Measurements from ENCODE around the gene NBL1. TPM values are rescaled to one million over a fixed set of nuclear protein-coding genes. Genes with fewer than 3 reads are reported as not detected.

NBL1 gene
- total and polyA plus RNA-seq, 10 of the 15 experiments (the other 5 are each of a cell fraction or from before 2014, with no cell fraction given) = 0.13 to 2.4 (median 0.81) TPM; not detected in 1

DNA sequence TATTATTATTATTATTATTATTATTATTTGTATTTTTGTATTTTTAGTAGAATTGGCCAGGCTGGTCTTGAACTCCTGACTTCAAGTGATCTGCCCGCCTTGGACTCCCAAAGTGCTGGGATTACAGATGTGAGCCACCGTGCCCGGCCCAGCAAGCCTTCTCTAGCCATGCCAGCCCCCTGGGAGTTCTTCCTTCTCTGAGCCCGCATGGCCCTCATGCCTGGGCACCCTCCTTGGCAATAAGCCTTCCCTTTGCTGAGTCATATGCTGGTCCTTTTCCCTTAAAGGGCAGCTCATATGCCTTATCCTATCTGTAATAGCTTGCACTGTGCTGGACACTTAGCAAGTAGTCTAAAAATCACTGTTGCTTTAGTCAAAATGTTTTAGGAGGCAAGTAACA is 8.5 kb upstream of the NBL1 start:
- ATAC-seq (no peak), DNase-seq (ENCODE audit: low read depth, low spot score) (no peak), FAIRE-seq (no peak)
- no peak overlapping the region for H3K9ac ChIP-seq (ENCODE audit: control insufficient read depth, insufficient read depth, low read length)
- H3K27me3 ChIP-seq (replicated peaks in 1 of 2; ENCODE audit: control insufficient read depth in 2 of 2, insufficient read depth in 2 of 2, low read length in 1 of 2) = no peaks in the 10 kb centered on the region; a peak in 1 of 4 replicates
- TF ChIP-seq EED (IDR thresholded peaks at IDR 0.05; ENCODE audit: low read depth) (no peak), TCF7 (IDR thresholded peaks at IDR 0.05; ENCODE audit: borderline replicate concordance) (no peak), SMC3 (IDR thresholded peaks at IDR 0.05; ENCODE audit: borderline replicate concordance, low read length) (no peak), BCL11A (IDR thresholded peaks at IDR 0.05; ENCODE audit: low read depth, low read length) (no peak), TCF12 (IDR thresholded peaks at IDR 0.05; ENCODE audit: low read depth, low read length) (no peak), CREB1 (IDR thresholded peaks at IDR 0.05; ENCODE audit: low read depth) (no peak), ZNF207 (IDR thresholded peaks at IDR 0.05; ENCODE audit: borderline replicate concordance) (no peak), FOXM1 (IDR thresholded peaks at IDR 0.05; ENCODE audit: low read depth, low read length) (no peak), WRNIP1 (IDR thresholded peaks at IDR 0.05; ENCODE audit: borderline replicate concordance, low read depth, low read length) (no peak), MYB (IDR thresholded peaks at IDR 0.05; ENCODE audit: borderline replicate concordance, low read depth, low read length) (no peak), ESRRA (IDR thresholded peaks at IDR 0.05; ENCODE audit: low read length) (no peak), PAX5 (IDR thresholded peaks at IDR 0.05; ENCODE audit: borderline replicate concordance, low read depth, low read length) (no peak), GATAD2B (conservative IDR thresholded peaks at IDR 0.05; ENCODE audit: low read depth) (no peak), SUPT20H (IDR thresholded peaks at IDR 0.05; ENCODE audit: borderline replicate concordance, control insufficient read depth, low read depth, low read length) (no peak), CBX3 (IDR thresholded peaks at IDR 0.05; ENCODE audit: borderline replicate concordance, low read depth) (no peak), ZNF384 (IDR thresholded peaks at IDR 0.05; ENCODE audit: borderline replicate concordance, low read depth, low read length) (no peak), ZNF687 (IDR thresholded peaks at IDR 0.05) (no peak)
- TF ChIP-seq, protein P1, sequence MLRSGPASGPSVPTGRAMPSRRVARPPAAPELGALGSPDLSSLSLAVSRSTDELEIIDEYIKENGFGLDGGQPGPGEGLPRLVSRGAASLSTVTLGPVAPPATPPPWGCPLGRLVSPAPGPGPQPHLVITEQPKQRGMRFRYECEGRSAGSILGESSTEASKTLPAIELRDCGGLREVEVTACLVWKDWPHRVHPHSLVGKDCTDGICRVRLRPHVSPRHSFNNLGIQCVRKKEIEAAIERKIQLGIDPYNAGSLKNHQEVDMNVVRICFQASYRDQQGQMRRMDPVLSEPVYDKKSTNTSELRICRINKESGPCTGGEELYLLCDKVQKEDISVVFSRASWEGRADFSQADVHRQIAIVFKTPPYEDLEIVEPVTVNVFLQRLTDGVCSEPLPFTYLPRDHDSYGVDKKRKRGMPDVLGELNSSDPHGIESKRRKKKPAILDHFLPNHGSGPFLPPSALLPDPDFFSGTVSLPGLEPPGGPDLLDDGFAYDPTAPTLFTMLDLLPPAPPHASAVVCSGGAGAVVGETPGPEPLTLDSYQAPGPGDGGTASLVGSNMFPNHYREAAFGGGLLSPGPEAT (IDR thresholded peaks at IDR 0.05; ENCODE audit: low read depth) = no peak
- TF ChIP-seq, protein P2, sequence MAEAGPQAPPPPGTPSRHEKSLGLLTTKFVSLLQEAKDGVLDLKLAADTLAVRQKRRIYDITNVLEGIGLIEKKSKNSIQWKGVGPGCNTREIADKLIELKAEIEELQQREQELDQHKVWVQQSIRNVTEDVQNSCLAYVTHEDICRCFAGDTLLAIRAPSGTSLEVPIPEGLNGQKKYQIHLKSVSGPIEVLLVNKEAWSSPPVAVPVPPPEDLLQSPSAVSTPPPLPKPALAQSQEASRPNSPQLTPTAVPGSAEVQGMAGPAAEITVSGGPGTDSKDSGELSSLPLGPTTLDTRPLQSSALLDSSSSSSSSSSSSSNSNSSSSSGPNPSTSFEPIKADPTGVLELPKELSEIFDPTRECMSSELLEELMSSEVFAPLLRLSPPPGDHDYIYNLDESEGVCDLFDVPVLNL (IDR thresholded peaks at IDR 0.05; ENCODE audit: low read depth, low read length) = no peak
- H3K4me3 ChIP-seq = no peak overlapping the region
- 72% methylated on average over 4 of the region's 4 CpGs for WGBS (ENCODE audit: insufficient coverage, insufficient replicate concordance, low lambda C conversion rate, missing lambda C conversion rate)
- H4K20me1 ChIP-seq (ENCODE audit: control insufficient read depth, insufficient read depth) = no peaks in the 10 kb centered on the region
- H2AFZ ChIP-seq (ENCODE audit: control insufficient read depth, low read depth, low read length) = no peak overlapping the region
- H3K4me1 ChIP-seq (ENCODE audit: control insufficient read depth, insufficient read depth, low read length) = no peaks in the 10 kb centered on the region
- H3K79me2 ChIP-seq (ENCODE audit: control insufficient read depth, insufficient read depth, low read length) = no peaks in the 10 kb centered on the region
- ChIA-PET POLR2A (no interaction called here), RAD21 (ENCODE audit: unreplicated experiment) (interaction anchor here (1.0 kb wide), 1 partner anchor 15 kb away, joined by 3 read pairs; no protein-coding TSS in a partner anchor), CTCF (interaction anchor here (0.8 kb wide), 1 partner anchor 15 kb away, joined by 3 read pairs; no protein-coding TSS in a partner anchor), SMC1A (ENCODE audit: uncharacterized antibody, unreplicated experiment) (interaction anchor here (1.6 kb wide), 1 partner anchor 15 kb away, joined by 3 read pairs; no protein-coding TSS in a partner anchor)
- no peaks in the 10 kb centered on the region for H3K9me3 ChIP-seq (replicated peaks; ENCODE audit: control insufficient read depth, insufficient read depth, low read length)
- H3K4me2 ChIP-seq (ENCODE audit: control insufficient read depth, insufficient read depth) = no peak overlapping the region
- in situ Hi-C loops (cut with MboI) = no loop called here
- intact Hi-C loops (cut with micrococcal nuclease; ENCODE audit: unreplicated experiment) = no loop called here
- H3K27ac ChIP-seq (ENCODE audit: control insufficient read depth, insufficient read depth) = no peak overlapping the region
- no TSS peak for BruUV-seq (replicated peaks)
- no peaks in the 10 kb centered on the region for H3K36me3 ChIP-seq (ENCODE audit: control insufficient read depth in 2 of 2, insufficient read depth in 2 of 2, low read length in 1 of 2)

Measured in GM12878 (cell line).